ENCODE measurements around the gene OVCH1.

- no peak for TF ChIP-seq GATA2 (IDR thresholded peaks at IDR 0.05; ENCODE audit: low read depth, low read length)
- TF ChIP-seq GATA3 (IDR thresholded peaks at IDR 0.05; ENCODE audit: low read depth, low read length), result no peak
Observed at GRCh38 chr12:29508949-29509348, 11.5 kb upstream of the OVCH1 start.
